ENCODE data around the gene EMX1.

The EMX1 gene

GRCh38 chr2:72965770-72966450, 48.6 kb downstream of the EMX1 start:
- Histone ChIP-seq H3K9me3 (ENCODE audit: control insufficient read depth in 1 of 2, low read length in 2 of 2) (no peaks in the 10 kb centered on the region), H3K27ac (ENCODE audit: low read length) (no peak overlapping the region), H3K4me3 (ENCODE audit: low read depth in 1 of 2, low read length in 2 of 2) (no peak overlapping the region), H3K4me1 (ENCODE audit: control insufficient read depth in 1 of 2, insufficient read depth in 2 of 2, low read length in 2 of 2) (no peaks in the 10 kb centered on the region), H3K27me3 (ENCODE audit: low read depth, low read length) (no peaks in the 10 kb centered on the region), H3K36me3 (ENCODE audit: control insufficient read depth in 1 of 2, insufficient read depth in 2 of 2, low read length in 2 of 2) (peaks cover 0 to 22% of the 10 kb centered on the region in 2 donors)

GRCh38 chr2:72968286-72968685, 51.0 kb downstream of the EMX1 start:
- Histone ChIP-seq H3K9me3 (ENCODE audit: control insufficient read depth in 1 of 2, low read length in 2 of 2) (no peaks in the 10 kb centered on the region), H3K27me3 (ENCODE audit: low read depth, low read length) (no peaks in the 10 kb centered on the region), H3K36me3 (ENCODE audit: control insufficient read depth in 1 of 2, insufficient read depth in 2 of 2, low read length in 2 of 2) (peaks cover 0 to 18% of the 10 kb centered on the region in 2 donors), H3K27ac (ENCODE audit: low read length) (no peak overlapping the region), H3K4me3 (ENCODE audit: low read depth in 1 of 2, low read length in 2 of 2) (no peak overlapping the region), H3K4me1 (ENCODE audit: control insufficient read depth in 1 of 2, insufficient read depth in 2 of 2, low read length in 2 of 2) (no peaks in the 10 kb centered on the region)

GRCh38 chr2:72969706-72970105, 52.4 kb downstream of the EMX1 start:
- Histone ChIP-seq H3K27me3 (ENCODE audit: low read depth, low read length) (no peaks in the 10 kb centered on the region), H3K9me3 (ENCODE audit: control insufficient read depth in 1 of 2, low read length in 2 of 2) (no peaks in the 10 kb centered on the region), H3K36me3 (ENCODE audit: control insufficient read depth in 1 of 2, insufficient read depth in 2 of 2, low read length in 2 of 2) (peaks cover 0 to 18% of the 10 kb centered on the region in 2 donors), H3K27ac (ENCODE audit: low read length) (no peak overlapping the region), H3K4me1 (ENCODE audit: control insufficient read depth in 1 of 2, insufficient read depth in 2 of 2, low read length in 2 of 2) (no peaks in the 10 kb centered on the region), H3K4me3 (ENCODE audit: low read depth in 1 of 2, low read length in 2 of 2) (no peak overlapping the region)

GRCh38 chr2:72971036-72971435, 53.7 kb downstream of the EMX1 start:
- H3K9me3 ChIP-seq (ENCODE audit: control insufficient read depth in 1 of 2, low read length in 2 of 2) = no peaks in the 10 kb centered on the region
- no peaks in the 10 kb centered on the region for H3K4me1 ChIP-seq (ENCODE audit: control insufficient read depth in 1 of 2, insufficient read depth in 2 of 2, low read length in 2 of 2)
- no peak overlapping the region for H3K27ac ChIP-seq (ENCODE audit: low read length)
- peaks cover 0 to 11% of the 10 kb centered on the region in 2 donors for H3K36me3 ChIP-seq (ENCODE audit: control insufficient read depth in 1 of 2, insufficient read depth in 2 of 2, low read length in 2 of 2)
- H3K27me3 ChIP-seq (ENCODE audit: low read depth, low read length) = no peaks in the 10 kb centered on the region
- H3K4me3 ChIP-seq (ENCODE audit: low read depth in 1 of 2, low read length in 2 of 2) = no peak overlapping the region

GRCh38 chr2:72972352-72973136, 55.2 kb downstream of the EMX1 start:
- Histone ChIP-seq H3K4me3 (ENCODE audit: low read depth in 1 of 2, low read length in 2 of 2) (no peak overlapping the region), H3K36me3 (ENCODE audit: control insufficient read depth in 1 of 2, insufficient read depth in 2 of 2, low read length in 2 of 2) (peaks cover 0 to 4% of the 10 kb centered on the region in 2 donors)

GRCh38 chr2:72973137-72973535, 55.8 kb downstream of the EMX1 start:
- Histone ChIP-seq H3K27me3 (ENCODE audit: low read depth, low read length) (no peaks in the 10 kb centered on the region), H3K36me3 (ENCODE audit: control insufficient read depth in 1 of 2, insufficient read depth in 2 of 2, low read length in 2 of 2) (peaks cover 0 to 3% of the 10 kb centered on the region in 2 donors), H3K4me3 (ENCODE audit: low read depth in 1 of 2, low read length in 2 of 2) (no peak overlapping the region), H3K27ac (ENCODE audit: low read length) (no peak overlapping the region), H3K4me1 (ENCODE audit: control insufficient read depth in 1 of 2, insufficient read depth in 2 of 2, low read length in 2 of 2) (no peaks in the 10 kb centered on the region), H3K9me3 (ENCODE audit: control insufficient read depth in 1 of 2, low read length in 2 of 2) (no peaks in the 10 kb centered on the region)

More at GRCh38 chr2:72972352-72973136, 55.2 kb downstream of the EMX1 start:
- H3K4me1 ChIP-seq (ENCODE audit: control insufficient read depth in 1 of 2, insufficient read depth in 2 of 2, low read length in 2 of 2) = no peaks in the 10 kb centered on the region
- H3K27me3 ChIP-seq (ENCODE audit: low read depth, low read length) = no peaks in the 10 kb centered on the region
- H3K27ac ChIP-seq (ENCODE audit: low read length) = no peak overlapping the region
- H3K9me3 ChIP-seq (ENCODE audit: control insufficient read depth in 1 of 2, low read length in 2 of 2) = no peaks in the 10 kb centered on the region

- H3K27me3 ChIP-seq (ENCODE audit: low read depth, low read length) = no peaks in the 10 kb centered on the region
- no peak overlapping the region for H3K4me3 ChIP-seq (ENCODE audit: low read depth in 1 of 2, low read length in 2 of 2)
- no peaks in the 10 kb centered on the region for H3K9me3 ChIP-seq (ENCODE audit: control insufficient read depth in 1 of 2, low read length in 2 of 2)
- H3K36me3 ChIP-seq (ENCODE audit: control insufficient read depth in 1 of 2, insufficient read depth in 2 of 2, low read length in 2 of 2) = no peaks in the 10 kb centered on the region
- H3K4me1 ChIP-seq (ENCODE audit: control insufficient read depth in 1 of 2, insufficient read depth in 2 of 2, low read length in 2 of 2) = no peaks in the 10 kb centered on the region
- H3K27ac ChIP-seq (ENCODE audit: low read length) = no peak overlapping the region
Observed at GRCh38 chr2:72973566-72974435, 56.5 kb downstream of the EMX1 start.

GRCh38 chr2:72974436-72974754, 57.1 kb downstream of the EMX1 start:
- no peaks in the 10 kb centered on the region for H3K27me3 ChIP-seq (ENCODE audit: low read depth, low read length)
- H3K4me1 ChIP-seq (ENCODE audit: control insufficient read depth in 1 of 2, insufficient read depth in 2 of 2, low read length in 2 of 2) = no peaks in the 10 kb centered on the region
- no peaks in the 10 kb centered on the region for H3K36me3 ChIP-seq (ENCODE audit: control insufficient read depth in 1 of 2, insufficient read depth in 2 of 2, low read length in 2 of 2)
- H3K9me3 ChIP-seq (ENCODE audit: control insufficient read depth in 1 of 2, low read length in 2 of 2) = no peaks in the 10 kb centered on the region
- no peak overlapping the region for H3K27ac ChIP-seq (ENCODE audit: low read length)
- no peak overlapping the region for H3K4me3 ChIP-seq (ENCODE audit: low read depth in 1 of 2, low read length in 2 of 2)

GRCh38 chr2:72975017-72975416, 57.7 kb downstream of the EMX1 start:
- Histone ChIP-seq H3K4me1 (ENCODE audit: control insufficient read depth in 1 of 2, insufficient read depth in 2 of 2, low read length in 2 of 2) (no peaks in the 10 kb centered on the region), H3K27me3 (ENCODE audit: low read depth, low read length) (no peaks in the 10 kb centered on the region), H3K9me3 (ENCODE audit: control insufficient read depth in 1 of 2, low read length in 2 of 2) (no peaks in the 10 kb centered on the region), H3K27ac (ENCODE audit: low read length) (no peak overlapping the region), H3K36me3 (ENCODE audit: control insufficient read depth in 1 of 2, insufficient read depth in 2 of 2, low read length in 2 of 2) (no peaks in the 10 kb centered on the region), H3K4me3 (ENCODE audit: low read depth in 1 of 2, low read length in 2 of 2) (no peak overlapping the region)

GRCh38 chr2:72979896-72980295, 62.6 kb downstream of the EMX1 start:
- no peaks in the 10 kb centered on the region for H3K4me1 ChIP-seq (ENCODE audit: control insufficient read depth in 1 of 2, insufficient read depth in 2 of 2, low read length in 2 of 2)
- no peaks in the 10 kb centered on the region for H3K9me3 ChIP-seq (ENCODE audit: control insufficient read depth in 1 of 2, low read length in 2 of 2)
- no peaks in the 10 kb centered on the region for H3K27me3 ChIP-seq (ENCODE audit: low read depth, low read length)
- H3K36me3 ChIP-seq (ENCODE audit: control insufficient read depth in 1 of 2, insufficient read depth in 2 of 2, low read length in 2 of 2) = peaks cover 0 to 7% of the 10 kb centered on the region in 2 donors
- H3K27ac ChIP-seq (ENCODE audit: low read length) = no peak overlapping the region
- no peak overlapping the region for H3K4me3 ChIP-seq (ENCODE audit: low read depth in 1 of 2, low read length in 2 of 2)

GRCh38 chr2:72980535-72981217, 63.4 kb downstream of the EMX1 start:
- H3K9me3 ChIP-seq (ENCODE audit: control insufficient read depth in 1 of 2, low read length in 2 of 2) = no peaks in the 10 kb centered on the region
- H3K4me3 ChIP-seq (ENCODE audit: low read depth in 1 of 2, low read length in 2 of 2) = no peak overlapping the region
- H3K27ac ChIP-seq (ENCODE audit: low read length) = no peak overlapping the region
- H3K27me3 ChIP-seq (ENCODE audit: low read depth, low read length) = no peaks in the 10 kb centered on the region
- no peaks in the 10 kb centered on the region for H3K4me1 ChIP-seq (ENCODE audit: control insufficient read depth in 1 of 2, insufficient read depth in 2 of 2, low read length in 2 of 2)
- H3K36me3 ChIP-seq (ENCODE audit: control insufficient read depth in 1 of 2, insufficient read depth in 2 of 2, low read length in 2 of 2) = peaks cover 0 to 7% of the 10 kb centered on the region in 2 donors

All from muscle layer of duodenum (tissue), 2 donors.